GM21786 (cell line): ENCODE data around the gene AKT3.
"Not testable (repeated sequence)": the region's sequence is repeated elsewhere in the genome, so short reads cannot be mapped to it uniquely, and the experiment has no call there.

ENCODE experiments used
- ATAC-seq: cut with Tn5 transposase; IDR thresholded peaks from one replicate; pipeline ENCODE4 v1.9.1; 2021; ENCODE audit not compliant: unreplicated experiment

AKT3 gene

DNA sequence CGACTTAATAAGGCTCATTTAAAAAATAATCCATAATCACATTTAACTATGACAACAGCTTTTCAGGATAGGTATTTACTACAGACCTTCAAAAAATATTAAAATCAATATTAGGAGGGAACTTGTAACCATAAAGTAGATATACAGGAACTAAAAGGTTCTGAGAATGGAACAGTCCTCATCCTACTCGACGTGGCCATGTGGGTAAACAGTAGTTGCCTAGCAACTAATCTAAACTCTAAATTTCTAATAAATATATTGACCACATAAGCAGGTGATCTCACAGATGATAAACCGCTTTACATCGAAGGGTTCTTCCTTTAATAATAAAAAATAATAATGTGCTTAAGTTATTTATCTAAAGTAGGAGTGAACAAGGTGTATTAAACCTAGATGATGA is 7.9 kb downstream of the AKT3 start:
- no peak for ATAC-seq

DNA sequence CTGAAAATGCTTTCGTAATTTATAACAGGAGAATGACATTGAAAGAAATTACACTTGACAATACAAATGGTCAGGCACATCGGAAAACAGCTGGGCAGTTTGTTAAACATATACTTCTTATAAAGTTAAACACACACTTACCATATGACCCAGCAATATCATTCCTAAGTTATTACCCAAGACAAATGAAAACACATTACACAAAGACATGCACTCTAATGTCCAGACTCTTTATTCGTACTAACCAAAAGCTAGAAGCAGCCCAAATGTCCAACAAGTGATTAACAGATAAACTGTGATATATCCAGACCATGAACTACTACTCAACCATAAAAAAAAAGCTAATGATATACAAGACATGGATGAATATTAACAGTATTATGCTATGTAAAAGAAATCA is 8.5 kb downstream of the AKT3 start:
- ATAC-seq, result no peak

DNA sequence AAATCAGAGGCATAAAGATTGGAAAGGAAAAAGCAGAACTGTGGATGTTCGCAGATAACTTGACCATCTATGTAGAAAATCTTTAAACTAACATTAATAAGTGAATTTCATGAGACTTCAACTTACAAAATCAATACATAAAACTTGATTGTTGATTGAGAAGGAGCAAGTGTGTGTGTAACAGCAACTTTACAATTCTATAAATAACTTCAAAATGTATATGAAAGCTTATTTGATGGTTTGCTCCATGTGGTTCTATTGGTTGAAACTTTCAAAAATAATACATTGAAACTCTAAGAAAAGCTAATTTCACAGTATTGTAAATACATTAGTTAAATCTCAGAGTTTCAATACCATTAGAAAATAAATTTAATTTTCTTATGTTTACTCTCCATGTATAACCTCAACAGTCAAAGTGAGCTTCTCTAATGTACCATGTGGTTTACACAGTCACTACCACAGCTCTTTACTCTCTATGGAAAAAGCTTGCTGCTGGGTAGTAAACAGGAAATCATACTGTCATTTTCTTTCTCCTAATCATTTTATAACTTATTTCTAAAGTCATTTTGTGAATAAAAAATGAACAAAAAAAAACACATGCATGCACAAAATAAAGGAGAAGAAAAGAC is 12.0 kb downstream of the AKT3 start:
- peak; percentile 50 for ATAC-seq

DNA sequence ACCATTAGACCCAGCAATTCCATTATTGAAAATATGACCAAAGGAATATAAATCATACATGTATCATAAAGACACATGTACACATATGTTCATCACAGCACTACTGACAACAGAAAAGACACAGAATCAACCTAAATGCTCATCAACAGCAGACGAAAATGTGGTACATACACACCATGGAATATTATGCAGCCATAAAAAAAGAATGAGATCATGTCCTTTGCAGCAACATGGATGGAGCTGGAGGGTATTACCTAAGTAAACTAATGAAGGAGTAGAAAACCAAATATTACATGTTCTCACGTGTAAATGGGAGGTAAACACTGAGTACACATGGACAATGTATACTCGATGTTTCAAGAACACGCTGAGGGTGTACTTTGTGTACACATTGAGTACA is 15.9 kb downstream of the AKT3 start:
- ATAC-seq, result no peak

DNA sequence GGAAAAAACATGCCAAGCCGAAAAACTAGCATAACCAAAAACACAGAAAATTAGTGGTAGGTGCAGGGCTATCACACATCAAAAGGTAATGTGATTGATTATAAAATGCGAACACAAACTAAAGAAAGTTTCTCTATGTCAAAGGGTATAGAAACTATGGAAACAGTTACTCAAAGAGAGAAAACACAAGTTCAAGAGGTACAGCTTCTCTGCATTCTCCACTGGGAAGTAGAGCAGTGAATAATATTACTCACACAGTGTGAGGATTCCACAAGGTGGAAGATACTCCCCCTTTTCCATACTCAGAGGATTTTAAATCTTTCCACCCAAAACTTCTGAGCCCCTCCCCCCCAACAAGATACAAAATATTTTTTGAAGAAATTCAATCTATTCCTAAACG is 18.6 kb downstream of the AKT3 start:
- ATAC-seq, result no peak

DNA sequence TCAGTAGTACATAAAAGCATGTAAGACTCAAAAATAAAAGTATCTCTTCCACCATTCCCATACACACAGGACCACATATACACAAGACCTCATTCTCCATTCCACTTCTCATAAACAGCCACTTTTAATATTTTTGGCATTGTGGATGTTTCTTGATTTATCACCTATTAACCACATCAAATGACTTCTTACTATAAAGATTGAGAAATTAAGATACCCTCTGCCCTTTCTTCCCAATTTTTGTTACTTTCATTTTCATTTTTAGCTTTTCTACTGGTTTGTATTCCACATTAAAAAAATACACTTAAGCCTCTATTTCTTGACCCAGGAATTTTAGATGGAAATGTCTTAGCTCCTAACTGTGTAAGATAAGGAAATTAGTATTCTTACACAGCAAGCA is 22.8 kb downstream of the AKT3 start:
- no peak for ATAC-seq

DNA sequence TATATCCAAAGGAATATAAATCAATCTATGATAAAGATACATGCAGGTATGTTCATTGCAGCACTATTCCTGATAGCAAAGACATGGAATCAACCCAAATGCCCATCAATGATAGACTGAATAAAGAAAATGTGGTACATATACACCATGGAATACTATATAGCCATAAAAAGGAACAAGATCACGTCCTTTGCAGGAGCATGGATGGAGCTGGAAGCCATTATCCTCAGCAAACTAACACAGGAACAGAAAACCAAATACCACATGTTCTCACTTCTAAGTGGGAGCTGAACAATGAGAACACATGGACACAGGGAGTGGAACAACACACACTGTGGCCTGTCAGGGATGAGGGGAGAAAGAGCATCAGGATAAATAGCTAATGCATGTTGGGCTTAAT is 25.1 kb downstream of the AKT3 start:
- not testable (repeated sequence) for ATAC-seq

DNA sequence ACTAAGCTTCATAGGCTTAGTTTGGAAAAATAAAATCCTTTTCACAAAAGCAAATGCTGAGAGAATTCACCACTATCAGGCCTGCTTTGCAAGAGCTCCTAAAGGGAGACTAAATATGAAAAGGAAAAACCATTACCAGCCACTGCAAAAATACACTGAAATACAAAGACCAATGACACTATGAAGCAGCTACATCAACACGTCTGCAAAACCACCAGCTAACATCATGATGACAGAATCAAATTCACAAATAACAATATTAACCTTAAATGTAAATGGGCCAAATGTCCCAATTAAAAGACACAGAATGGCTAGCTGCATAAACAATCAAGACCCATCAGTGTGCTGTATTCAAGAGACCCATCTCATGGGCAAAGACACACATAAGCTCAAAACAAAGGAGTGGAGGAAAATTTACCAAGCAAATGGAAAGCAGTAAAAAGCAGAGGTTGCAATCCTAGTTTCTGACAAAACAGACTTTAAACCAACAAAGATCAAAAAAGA is 28.8 kb downstream of the AKT3 start:
- no peak for ATAC-seq

DNA sequence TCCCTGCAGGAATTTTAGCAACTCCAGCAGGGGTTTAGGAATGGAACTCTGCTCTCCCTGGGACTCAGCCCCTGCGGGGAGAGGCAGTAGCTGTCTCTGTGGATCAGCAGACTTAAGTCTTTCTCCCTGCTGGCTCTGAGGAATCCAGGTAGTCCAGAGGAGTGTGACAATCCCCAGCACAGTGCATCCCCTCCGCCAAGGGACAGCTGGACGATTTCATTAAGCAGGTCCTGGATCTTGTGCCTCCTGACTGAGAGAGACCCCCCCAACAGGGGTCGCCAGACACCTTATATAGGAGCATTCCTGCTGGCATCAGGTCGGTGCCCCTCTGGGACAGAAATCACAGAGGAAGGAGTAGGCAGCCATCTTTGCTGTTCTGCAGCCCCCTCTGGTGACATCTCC is 30.6 kb downstream of the AKT3 start:
- ATAC-seq, result no peak

DNA sequence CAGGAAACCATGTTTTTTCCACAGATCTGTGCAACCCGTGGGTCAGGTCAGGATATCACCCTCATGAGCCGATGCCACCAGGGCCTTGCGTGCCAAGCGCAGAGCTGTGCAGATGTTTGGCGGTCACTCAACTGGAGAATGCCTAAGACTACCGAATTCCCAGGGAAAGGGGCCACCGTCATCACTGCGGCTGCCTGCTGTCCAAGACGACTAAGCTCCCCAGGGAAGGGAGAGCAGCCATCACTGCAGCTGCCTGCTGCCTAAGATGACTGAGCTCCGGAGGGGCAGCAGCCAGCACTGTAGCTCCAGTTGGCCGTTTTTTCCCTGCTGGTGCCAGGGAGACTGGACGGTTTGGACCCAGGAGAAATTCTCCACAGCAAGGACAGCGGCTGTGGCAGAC is 31.1 kb downstream of the AKT3 start:
- ATAC-seq, result no peak

DNA sequence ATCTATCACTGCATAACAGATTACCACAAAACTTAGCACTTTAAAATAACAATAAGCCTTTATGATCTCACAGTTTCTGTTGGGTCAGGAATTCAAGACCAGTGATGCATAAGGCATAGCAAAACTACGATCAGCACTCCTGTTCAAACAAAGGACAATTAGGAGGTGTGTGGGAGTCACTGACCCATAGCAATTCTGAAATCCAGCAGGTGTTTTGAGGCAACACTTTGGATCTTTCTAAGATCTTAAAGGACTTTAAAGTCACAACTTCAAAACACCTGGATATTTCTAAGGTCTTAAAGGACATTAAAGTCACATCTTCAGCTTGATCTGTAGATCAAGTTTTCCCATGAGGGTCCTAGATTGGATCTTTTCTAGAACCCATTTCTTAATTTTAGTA is 35.3 kb downstream of the AKT3 start:
- ATAC-seq, result no peak

DNA sequence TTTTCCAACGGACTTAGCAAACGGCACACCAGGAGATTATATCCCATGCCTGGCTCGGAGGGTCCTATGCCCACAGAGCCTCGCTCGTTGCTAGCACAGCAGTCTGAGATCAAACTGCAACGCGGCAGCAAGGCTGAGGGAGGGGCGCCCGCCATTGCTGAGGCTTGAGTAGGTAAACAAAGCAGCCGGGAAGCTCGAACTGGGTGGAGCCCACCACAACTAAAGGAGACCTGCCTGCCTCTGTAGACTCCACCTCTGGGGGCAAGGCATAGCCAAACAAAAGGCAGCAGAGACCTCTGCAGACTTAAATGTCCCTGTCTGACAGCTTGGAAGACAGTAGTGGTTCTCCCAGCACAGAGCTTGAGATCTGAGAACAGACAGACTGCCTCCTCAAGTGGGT is 42.7 kb downstream of the AKT3 start:
- ATAC-seq, result not testable (repeated sequence)

DNA sequence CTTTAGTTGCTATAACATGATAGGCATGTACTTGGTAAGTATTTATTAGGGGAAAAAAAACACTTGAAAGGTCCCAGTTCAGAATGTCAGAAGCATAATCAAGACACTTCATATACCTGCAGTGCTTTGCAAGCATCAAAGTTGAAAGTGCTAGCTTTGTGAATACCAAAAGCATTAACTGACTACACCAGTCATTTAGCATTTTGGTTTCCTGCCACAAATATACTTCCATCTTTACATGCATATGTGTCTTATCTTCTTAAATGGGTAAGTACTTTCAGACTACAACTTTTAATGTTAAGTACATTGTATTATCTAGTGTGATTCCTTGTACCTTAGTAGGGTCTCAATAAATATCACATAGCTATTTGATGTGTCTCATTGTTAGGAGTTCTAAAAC is 43.7 kb downstream of the AKT3 start:
- ATAC-seq, result no peak

DNA sequence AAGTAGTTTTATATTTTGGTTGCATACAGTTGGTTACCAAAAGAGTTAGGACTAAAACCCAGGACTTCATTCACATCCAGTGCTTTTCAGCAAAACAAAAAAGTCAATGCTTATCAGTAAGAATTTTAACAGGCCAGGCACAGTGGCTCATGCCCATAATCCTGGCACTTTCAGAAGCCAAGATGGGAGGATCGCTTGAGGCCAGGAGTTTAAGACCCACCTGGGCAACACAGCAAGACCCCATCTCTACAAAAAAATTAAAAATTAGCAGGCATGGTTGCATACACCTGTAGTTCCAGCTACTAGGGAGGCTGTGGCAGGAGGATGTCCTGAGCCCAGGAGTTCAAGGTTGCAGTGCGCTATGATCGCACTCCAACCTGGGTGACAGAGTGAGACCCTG is 47.3 kb downstream of the AKT3 start:
- no peak for ATAC-seq

DNA sequence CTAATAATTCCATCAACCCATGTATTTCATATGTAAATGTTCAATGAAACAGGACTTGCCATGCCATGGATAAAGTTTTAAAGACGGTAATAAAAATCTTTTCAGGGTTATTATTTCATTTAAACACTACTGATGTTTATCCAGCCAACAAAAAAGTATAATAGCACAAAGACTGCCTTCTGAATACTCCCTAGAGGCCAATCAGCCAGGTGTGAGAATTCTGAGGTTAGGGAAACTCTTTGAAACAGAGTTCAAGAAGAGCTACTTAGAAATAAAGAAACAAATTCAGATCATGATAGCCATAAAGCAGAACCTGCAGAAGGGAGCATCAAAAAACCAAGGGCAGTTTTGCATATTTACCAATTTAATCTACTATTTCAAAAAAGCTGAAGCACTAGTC is 48.7 kb downstream of the AKT3 start:
- ATAC-seq, result no peak

DNA sequence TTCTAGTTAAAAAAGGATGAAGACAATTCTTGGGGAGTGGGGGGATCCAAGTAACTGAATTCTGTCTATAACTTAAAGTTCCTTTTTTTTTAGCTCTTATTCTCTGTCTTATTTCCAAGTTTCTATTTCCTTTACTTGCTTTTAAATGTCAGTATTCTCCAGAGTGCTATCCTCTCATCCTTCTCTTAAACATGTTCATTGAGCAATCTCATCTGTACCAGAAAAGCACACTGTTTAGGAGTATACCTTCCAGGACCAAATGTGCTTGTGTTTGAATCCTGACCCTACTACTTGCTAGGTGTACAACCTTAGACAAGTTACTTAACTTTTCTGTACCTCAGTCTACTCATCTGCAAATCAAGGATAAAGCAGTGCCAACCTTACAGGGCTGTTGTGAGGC is 50.1 kb downstream of the AKT3 start:
- ATAC-seq, result no peak

DNA sequence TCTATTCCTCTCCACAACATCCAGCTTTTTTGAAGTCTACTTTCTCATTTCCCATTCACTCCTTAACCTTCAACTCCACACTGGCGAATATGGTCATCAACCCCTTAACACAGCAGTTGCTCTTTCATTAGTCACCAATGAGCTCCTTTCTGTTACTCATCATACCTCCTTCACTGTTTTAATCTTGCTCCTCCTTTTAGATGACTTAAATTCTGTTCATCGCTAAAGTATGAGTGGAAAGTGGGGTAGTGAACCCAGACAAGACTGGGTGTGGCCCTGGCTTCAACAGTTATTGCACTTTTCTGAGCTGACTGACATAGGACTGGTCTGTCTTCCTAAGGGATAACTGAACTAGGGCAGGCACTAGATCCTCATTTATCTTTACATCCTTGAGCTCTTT is 51.3 kb downstream of the AKT3 start:
- no peak for ATAC-seq

DNA sequence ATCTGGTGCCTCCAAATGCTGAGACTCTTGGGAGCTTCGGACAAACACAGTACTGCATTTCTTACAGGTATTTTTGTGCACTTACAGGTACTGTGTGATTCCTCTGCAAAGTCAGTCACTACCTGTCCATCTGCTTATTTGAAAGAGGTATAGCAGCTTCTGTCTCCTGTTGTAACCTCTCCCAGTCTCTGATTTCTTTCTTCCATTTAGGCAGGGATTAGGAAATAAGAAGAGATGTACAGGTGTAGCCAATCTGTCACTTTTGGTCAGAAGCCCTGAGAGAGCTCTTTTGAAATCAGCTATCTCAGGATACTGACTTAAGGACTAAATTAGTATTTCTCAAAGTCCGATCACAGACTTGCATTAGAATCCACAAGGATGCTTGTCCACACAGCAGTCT is 54.0 kb downstream of the AKT3 start:
- no peak for ATAC-seq

DNA sequence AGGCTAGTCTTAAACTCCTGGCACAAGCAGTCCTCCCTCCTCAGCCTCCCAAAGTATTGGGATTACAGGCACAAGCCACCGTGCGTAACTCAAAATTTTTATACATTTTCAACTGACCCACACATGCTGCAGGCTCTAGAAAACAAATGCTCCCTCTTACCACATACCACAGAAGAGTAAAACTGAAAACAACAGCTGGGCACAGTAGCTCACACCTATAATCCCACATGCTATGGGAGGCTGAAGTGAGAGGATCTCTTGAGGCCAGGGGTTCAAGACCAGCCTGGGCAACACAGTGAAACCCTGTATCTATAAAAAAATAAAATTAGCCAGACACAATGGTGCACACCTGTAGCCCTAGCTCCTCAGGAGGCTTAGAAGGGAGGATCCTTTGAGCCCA is 56.7 kb downstream of the AKT3 start:
- no peak for ATAC-seq

DNA sequence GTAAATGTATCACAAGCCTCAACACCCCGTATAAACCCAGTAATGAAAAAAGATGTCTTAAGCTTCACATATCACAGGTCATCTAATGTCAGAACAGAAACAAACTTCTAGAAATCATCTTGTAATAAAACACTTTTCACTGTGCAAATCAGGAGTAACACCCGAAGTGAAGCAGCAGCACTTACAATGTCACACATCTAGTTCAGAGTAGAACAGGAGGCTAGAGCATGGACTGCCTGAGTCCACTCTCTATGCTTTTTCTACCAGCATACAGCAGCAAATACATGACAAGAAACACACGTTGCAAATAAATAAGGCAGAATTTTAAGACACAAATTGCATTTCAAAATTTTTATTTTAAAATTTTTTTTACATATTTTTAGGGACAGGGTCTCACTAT is 57.2 kb downstream of the AKT3 start:
- no peak for ATAC-seq

DNA sequence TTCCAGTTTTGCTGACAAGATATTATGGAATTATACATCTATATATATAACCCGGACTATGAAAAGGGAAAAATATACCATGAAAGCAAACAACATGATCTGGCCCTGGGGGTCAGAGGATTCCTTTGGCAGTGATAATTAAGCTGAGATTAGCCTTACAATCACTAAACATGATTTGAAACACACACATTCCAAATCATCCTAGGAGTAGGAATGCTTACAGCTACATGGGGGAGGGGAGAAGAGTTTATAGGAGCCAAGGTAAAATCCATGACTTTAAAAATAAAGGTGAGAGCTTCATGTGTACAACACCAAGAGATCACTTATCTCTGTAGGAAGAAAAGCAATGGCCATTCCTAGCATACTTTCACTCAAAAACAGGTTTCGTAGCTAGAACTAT is 57.6 kb downstream of the AKT3 start:
- no peak for ATAC-seq

DNA sequence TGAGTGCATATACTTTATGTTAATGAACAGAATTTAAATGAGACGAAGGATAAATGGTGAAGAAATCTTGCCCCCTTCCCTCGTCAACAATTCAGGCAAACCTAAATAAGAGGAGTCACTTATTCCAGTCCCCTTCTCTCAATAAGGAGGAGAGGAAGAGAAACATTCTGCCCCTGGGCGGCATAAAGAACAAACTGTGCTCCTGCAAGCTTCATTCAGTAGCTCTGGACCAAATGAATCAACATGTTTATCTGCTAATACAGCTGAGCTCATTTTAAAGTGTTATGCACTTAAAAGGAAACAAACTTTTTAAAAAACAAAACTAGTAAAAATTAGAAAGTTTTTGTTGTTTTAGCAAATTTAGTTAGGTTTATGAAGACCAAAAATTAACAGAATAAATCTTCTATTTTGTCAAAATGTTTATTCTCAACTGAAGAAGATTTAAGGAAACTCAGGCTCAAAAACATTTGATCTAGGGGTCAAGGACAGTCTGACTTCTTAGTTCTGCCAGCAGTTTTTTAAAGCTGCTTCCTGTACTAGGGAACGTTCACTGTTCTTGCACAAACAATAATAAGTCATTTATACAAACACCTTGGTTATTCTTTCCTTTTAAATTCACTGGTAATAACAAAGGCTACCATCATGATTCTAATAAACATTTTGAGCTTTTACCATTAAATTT is 58.3 kb downstream of the AKT3 start:
- ATAC-seq, result no peak

DNA sequence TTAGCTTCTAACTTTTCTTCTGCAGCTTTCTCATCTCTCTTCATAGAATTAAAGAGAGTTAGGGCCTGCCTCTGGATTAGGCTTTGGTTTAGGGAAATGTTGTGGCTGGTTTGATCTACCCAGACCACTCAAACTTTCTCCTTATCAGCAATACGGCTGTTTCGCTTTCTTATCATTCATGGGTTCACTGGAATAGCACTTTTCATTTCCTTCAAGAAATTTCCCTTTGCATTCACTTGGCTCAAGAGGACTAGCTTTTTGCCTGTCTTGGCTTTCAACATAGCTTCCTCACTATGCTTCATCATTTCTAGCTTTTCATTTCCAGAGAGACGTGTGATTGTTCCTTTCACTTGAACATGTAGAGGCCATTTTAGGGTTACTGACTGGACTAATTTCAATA is 59.6 kb downstream of the AKT3 start:
- ATAC-seq, result no peak
